HEK293T (cell line): ENCODE results near the gene ACTR1B.
A peak's percentile ranks its signal among the peaks of the same experiment; 100 is the strongest.

Experiments
- CTCF ChIA-PET: fragments of 350-600 bp; formaldehyde crosslinking; extraction: SDS; loops from one replicate; lab custom pipeline; 2021; ENCODE audit warnings: antibody characterized with exemption, inconsistent platforms; lab: Yijun Ruan, JAX
- POLR2A ChIA-PET: fragments of 350-600 bp; formaldehyde crosslinking; extraction: SDS; loops from one replicate; lab custom pipeline; 2020; ENCODE audit warnings: antibody characterized with exemption, inconsistent platforms; lab: Yijun Ruan, JAX
- DNase-seq: peaks from one replicate; pipeline ENCODE4 v3.0.0; 2012; ENCODE audit warnings: mixed read lengths; ENCODE audit errors: extremely low spot score
- ARNT ChIP-seq: fragments of 450-650 bp; IDR thresholded peaks from 2 replicates; pipeline ENCODE4 v1.6.1; 2017; ENCODE audit warnings: mild to moderate bottlenecking
- BHLHE40 ChIP-seq: fragments of 450-650 bp; IDR thresholded peaks from 2 replicates; pipeline ENCODE4 v1.6.1; 2016; ENCODE audit warnings: mild to moderate bottlenecking, moderate library complexity, borderline replicate concordance
- CTBP1 ChIP-seq: fragments of 450-650 bp; IDR thresholded peaks from 2 replicates; pipeline ENCODE4 v1.6.1; 2016; ENCODE audit warnings: borderline replicate concordance
- ELF4 ChIP-seq: fragments of 450-650 bp; IDR thresholded peaks from 2 replicates; pipeline ENCODE4 v1.6.1; 2017; ENCODE audit warnings: antibody characterized with exemption
- FOXA1 ChIP-seq: fragments of 450-650 bp; IDR thresholded peaks from 2 replicates; pipeline ENCODE4 v1.6.1; 2016; ENCODE audit warnings: mild to moderate bottlenecking
- FOXK2 ChIP-seq: fragments of 450-650 bp; IDR thresholded peaks from 2 replicates; pipeline ENCODE4 v1.6.1; 2016; ENCODE audit warnings: mild to moderate bottlenecking
- FOXM1 ChIP-seq: fragments of 450-650 bp; IDR thresholded peaks from 2 replicates; pipeline ENCODE4 v1.6.1; 2017; ENCODE audit warnings: mild to moderate bottlenecking, borderline replicate concordance
- HDGF ChIP-seq: fragments of 450-650 bp; IDR thresholded peaks from 2 replicates; pipeline ENCODE4 v1.6.1; 2017; ENCODE audit warnings: antibody characterized with exemption, borderline replicate concordance
- L3MBTL2 ChIP-seq: fragments of 450-650 bp; conservative IDR thresholded peaks from 2 replicates; pipeline ENCODE4 v1.6.1; 2016; ENCODE audit warnings: mild to moderate bottlenecking
- LEF1 ChIP-seq: fragments of 450-650 bp; IDR thresholded peaks from 2 replicates; pipeline ENCODE4 v1.6.1; 2017; ENCODE audit warnings: mild to moderate bottlenecking, borderline replicate concordance
- NFRKB ChIP-seq: fragments of 450-650 bp; IDR thresholded peaks from 2 replicates; pipeline ENCODE4 v1.6.1; 2016; ENCODE audit warnings: mild to moderate bottlenecking, moderate library complexity
- SP1 ChIP-seq: fragments of 450-650 bp; IDR thresholded peaks from 2 replicates; pipeline ENCODE4 v1.6.1; 2017
- SUZ12 ChIP-seq: fragments of 450-650 bp; IDR thresholded peaks from 2 replicates; pipeline ENCODE4 v1.6.1; 2016; ENCODE audit warnings: mild to moderate bottlenecking
- TARDBP ChIP-seq: fragments of 450-650 bp; IDR thresholded peaks from 2 replicates; pipeline ENCODE4 v1.6.1; 2016
- ZNF384 ChIP-seq: fragments of 450-650 bp; IDR thresholded peaks from 2 replicates; pipeline ENCODE4 v1.6.1; 2016
- TF ChIP-seq, protein P1 (sequence below): fragments of 450-650 bp; IDR thresholded peaks from 2 replicates; pipeline ENCODE4 v1.6.1; 2016

ACTR1B gene

DNA sequence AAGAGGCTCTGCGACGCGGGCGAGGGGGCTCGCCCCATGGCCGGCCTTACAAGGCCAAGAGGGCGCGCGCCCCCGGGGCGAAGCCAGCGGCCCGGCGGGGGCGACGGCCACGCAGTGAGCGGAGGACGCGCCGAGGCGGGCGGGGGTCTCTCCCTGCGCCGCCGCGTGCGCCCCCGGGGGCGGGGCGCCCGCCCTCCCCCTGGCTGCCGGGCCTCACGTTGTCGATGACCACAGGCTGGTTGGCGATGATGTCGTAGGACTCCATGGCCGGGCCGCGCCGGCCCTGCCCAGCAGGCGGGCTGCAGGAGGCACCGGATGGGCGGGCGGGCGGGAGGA is 250 bp downstream of the ACTR1B start:
- no peak for TF ChIP-seq CTBP1
- TF ChIP-seq FOXM1, result peak; percentile 64; the same call in 1 of the 2 replicates
- POLR2A ChIA-PET, result interaction anchor here (0.6 to 5.2 kb wide), 15 partner anchors 8 to 78 kb away, joined by 3 to 164 read pairs (median 9); partner anchors contain the start of genes ANKRD36B and COX5B
- CTCF ChIA-PET, result interaction anchor here (1.4 to 1.9 kb wide), 2 partner anchors 34 to 77 kb away, joined by 5 to 11 read pairs; no protein-coding TSS in a partner anchor
- DNase-seq, result no peak

DNA sequence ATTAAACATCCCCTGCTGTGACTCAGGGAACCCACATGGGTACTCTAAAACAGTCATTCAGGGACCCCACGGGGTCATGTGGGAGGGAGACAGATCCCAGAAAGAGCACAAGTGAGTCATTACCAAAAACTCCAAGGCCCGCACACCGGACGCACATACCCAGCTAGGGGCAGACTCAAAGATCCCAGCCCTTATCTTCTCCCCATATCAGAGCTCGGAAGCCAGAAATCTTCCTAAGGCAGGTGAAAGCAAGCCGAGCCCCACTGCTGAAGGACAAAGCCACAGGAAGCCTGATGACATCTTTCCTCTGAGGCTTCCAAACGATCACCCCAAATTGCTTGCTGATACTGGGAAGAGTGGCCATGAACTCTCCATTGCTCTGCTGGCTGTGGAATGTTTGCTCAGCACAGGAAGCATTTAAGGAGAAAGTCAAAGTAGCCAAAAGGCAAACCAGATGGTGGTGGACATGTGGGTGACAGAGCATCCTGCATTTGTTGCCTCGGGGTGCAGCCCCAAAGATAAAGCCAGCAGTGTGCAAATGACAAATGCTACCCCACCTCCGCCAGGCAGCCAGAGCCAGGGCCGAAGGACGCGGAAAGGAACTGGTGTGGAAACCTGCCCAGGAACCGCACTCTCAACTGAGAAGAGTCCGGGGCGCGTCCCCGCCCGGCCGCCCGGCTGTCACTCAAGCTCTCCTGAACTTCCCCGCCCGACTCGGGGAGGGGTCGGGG is 784 bp downstream of the ACTR1B start:
- peak; percentile 65 for DNase-seq
- TF ChIP-seq, protein P1, sequence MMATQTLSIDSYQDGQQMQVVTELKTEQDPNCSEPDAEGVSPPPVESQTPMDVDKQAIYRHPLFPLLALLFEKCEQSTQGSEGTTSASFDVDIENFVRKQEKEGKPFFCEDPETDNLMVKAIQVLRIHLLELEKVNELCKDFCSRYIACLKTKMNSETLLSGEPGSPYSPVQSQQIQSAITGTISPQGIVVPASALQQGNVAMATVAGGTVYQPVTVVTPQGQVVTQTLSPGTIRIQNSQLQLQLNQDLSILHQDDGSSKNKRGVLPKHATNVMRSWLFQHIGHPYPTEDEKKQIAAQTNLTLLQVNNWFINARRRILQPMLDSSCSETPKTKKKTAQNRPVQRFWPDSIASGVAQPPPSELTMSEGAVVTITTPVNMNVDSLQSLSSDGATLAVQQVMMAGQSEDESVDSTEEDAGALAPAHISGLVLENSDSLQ, result peak; percentile 97
- TF ChIP-seq ELF4, result no peak
- ChIA-PET POLR2A (interaction anchor here (0.6 to 5.2 kb wide), 7 partner anchors 8 to 37 kb away, joined by 3 to 164 read pairs (median 7); partner anchors contain the start of gene COX5B), CTCF (interaction anchor here (0.6 to 1.2 kb wide), 3 partner anchors 12 to 901 kb away, joined by 3 read pairs; no protein-coding TSS in a partner anchor)

DNA sequence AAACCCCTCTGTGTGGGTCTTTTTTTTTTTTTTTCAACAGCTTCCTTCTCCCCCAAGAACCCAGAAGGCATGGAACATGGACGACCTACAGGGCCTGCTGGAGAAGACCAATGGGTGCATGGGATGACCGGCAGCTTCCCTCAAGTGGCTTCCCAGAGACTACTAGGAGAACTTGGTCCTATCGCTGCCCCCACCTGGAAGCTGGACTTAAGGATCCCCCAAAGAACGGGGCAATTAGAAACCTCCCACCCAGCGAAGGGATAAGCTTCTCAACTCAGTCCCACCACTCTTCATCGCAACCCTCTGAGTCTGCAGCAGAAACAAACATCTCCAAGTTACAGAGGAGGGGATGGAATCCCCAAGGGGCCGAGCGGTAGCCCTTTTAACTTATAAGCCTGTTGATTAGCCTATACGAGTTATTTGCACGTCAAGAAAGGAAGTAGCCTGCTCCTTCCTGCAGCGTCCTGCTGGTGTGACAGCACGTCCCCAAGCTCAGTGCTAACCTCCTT is 1.4 kb downstream of the ACTR1B start:
- no peak for DNase-seq
- no peak for TF ChIP-seq BHLHE40
- TF ChIP-seq FOXA1, result no peak
- no peak for TF ChIP-seq L3MBTL2
- TF ChIP-seq SP1, result no peak
- TF ChIP-seq, protein P1, result no peak
- TF ChIP-seq ZNF384, result no peak
- no peak for TF ChIP-seq LEF1
- TF ChIP-seq HDGF, result no peak
- no peak for TF ChIP-seq ARNT
- no peak for TF ChIP-seq CTBP1
- TF ChIP-seq SUZ12, result no peak
- TF ChIP-seq FOXK2, result no peak
- TF ChIP-seq TARDBP, result no peak
- TF ChIP-seq NFRKB, result no peak
- CTCF ChIA-PET, result interaction anchor here (0.6 to 1.2 kb wide), 3 partner anchors 11 to 900 kb away, joined by 3 read pairs; no protein-coding TSS in a partner anchor
- POLR2A ChIA-PET, result interaction anchor here (1.0 to 5.2 kb wide), 5 partner anchors 7 to 38 kb away, joined by 3 to 164 read pairs (median 7); partner anchors contain the start of gene COX5B

DNA sequence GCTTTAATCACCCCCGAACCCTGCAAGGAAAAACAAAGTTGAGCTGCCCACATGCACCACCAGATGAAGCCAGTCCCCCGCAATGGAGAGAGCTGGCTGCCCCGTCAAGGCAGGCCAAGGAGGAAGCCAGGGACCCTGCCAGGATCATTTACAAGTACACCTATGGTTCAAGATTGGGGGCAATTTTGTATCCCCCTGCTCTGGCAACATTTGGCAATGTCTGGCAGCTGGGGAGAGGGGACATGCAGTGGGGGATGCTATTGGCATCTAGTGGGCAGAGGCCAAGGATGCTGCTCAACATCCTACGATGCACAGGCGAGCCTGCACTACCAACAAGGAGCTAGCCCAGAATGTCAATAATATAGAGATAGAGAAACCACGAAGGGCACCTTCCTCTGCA is 1.9 kb downstream of the ACTR1B start:
- ChIA-PET POLR2A (interaction anchor here (1.0 to 5.2 kb wide), 4 partner anchors 10 to 38 kb away, joined by 3 to 164 read pairs (median 32); partner anchors contain the start of gene COX5B), CTCF (interaction anchor here (1.1 to 1.2 kb wide), 2 partner anchors 11 to 72 kb away, joined by 3 read pairs; no protein-coding TSS in a partner anchor)
- DNase-seq, result no peak
- TF ChIP-seq FOXK2 (no peak), TARDBP (no peak), CTBP1 (no peak), SUZ12 (no peak), HDGF (no peak), ARNT (no peak), BHLHE40 (no peak), NFRKB (no peak), ZNF384 (no peak), SP1 (no peak), L3MBTL2 (no peak), LEF1 (no peak)
- TF ChIP-seq, protein P1, result no peak

DNA sequence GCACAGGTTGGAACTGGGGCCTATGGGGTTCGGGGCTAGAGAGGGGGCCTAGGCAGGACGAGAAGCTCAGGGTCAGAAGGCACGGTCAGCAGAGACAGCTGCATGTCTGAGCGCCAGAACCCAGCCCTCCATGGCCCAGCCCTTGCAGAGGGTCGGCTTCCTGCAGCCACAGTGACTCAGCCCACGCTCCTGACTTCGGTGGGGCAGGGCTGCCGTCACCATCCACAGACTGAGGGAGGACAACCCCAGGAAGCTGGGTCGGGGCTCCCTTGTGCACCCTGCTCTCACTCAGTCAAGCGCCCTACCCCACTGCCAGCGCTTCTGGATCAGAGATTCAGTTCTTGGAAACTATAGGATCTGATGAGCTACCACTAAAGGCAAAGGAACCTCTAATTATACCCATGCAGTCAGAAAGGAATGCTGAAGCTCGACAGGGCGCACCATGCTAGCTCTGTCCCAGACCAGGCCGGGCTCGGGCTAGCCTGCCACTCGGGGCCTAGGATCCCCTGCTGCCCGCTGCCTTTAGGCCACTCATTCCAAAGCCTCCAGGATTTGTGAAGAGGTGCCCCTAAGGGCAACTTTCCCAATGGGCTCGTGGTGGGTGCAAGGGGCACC is 3.0 kb downstream of the ACTR1B start:
- CTCF ChIA-PET, result no interaction called here
- POLR2A ChIA-PET, result interaction anchor here (1.1 to 3.1 kb wide), 3 partner anchors 9 to 16 kb away, joined by 3 to 34 read pairs (median 4); partner anchors contain the start of gene COX5B
- TF ChIP-seq ELF4 (no peak), NFRKB (no peak), SUZ12 (no peak), FOXM1 (no peak), HDGF (no peak), FOXA1 (no peak), FOXK2 (no peak), ZNF384 (no peak), ARNT (no peak), LEF1 (no peak), TARDBP (no peak), SP1 (no peak), L3MBTL2 (no peak)
- TF ChIP-seq, protein P1, result no peak
- DNase-seq, result no peak
